ENCODE data around the gene OPCML. TPM values are rescaled to one million over a fixed set of nuclear protein-coding genes. Genes with fewer than 3 reads are reported as not detected.

OPCML gene
- polyA plus RNA-seq, 4 donors: 14.9 to 18.5 (median 15.9) TPM

DNA sequence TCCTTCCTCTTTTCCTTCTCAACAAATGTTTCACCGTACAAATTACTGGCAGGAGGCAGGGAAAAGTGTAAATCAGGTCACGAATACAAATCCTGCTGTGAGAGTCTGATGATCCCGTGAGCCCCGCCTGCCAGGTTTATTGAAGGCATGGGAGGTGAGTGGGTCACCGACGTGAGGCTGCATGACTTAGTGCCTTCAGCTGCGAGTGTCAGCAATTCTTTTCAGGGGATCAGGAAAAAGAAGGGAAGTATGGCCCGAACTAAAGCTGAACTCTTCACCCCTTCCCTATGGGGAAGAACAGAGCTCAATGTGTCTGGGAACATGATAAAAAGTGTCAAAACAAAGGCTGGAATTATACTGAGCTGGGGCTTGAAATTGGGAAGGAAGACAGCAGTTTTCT lies 166.2 kb downstream of the OPCML start:
- DNase-seq (ENCODE audit: low read depth in 4 of 4, low spot score in 3 of 4): no peak

GRCh38 chr11:133362916-133363315 lies 169.4 kb downstream of the OPCML start:
- no peak for DNase-seq (ENCODE audit: low read depth in 4 of 4, low spot score in 3 of 4)

- no peak for DNase-seq (ENCODE audit: low read depth in 4 of 4, low spot score in 3 of 4)
These were observed 170.1 kb downstream of the OPCML start for GRCh38 chr11:133362156-133362555.

DNA sequence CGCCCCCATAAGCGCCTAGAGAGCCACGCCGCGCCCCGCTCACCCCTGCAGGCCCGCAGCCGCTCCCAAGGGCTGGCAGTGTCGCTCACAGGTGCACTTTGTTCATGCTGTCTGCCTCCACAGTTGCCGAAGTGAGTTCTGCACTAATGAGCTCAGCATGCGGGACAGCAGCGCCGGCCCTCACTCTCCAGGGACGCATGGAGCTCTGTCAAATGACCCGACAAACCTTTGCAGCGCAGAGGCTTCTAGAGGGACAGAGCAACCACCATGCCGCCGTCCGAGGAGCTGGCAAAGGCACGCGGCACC lies 170.7 kb downstream of the OPCML start:
- no peak for DNase-seq (ENCODE audit: low read depth in 4 of 4, low spot score in 3 of 4)

DNA sequence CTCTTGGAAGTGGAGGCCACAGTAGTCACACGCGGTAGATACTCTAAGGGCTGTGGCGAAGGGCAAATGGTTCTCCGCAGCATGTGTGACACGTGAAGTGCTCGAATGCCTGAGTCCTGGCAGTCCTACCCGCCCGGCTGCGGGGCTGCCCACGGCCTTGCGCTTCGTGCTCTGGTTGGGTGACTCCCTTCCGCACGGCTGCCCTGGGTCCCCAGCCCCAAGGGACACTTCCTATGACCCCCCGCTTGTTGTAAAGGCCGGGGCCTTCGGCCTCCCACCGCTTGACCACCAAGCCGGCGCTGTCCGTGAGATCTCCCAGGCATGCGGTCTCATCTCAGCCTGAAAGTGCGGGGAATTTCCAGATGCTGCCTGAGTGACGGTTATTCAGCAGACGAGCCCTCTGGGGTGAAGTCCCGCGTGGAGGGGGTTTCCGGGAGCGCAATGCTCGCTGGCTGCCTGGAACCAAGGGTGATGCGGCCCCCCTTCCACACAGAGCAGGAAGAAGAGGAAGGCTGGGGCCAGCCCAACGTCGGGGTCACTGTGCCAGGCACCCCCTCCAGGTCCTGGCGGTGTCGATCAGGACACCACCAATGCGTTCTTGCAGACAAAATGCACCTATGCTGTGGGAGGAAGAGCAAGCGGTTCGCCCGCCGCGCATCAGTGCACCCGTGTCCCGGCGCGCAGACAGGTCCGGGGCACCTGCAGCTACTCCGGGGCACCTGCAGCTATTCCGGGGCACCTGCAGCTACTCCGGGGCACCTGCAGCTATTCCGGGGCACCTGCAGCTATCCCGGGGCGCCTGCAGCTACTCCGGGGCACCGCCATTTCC lies 171.2 kb downstream of the OPCML start:
- no peak for DNase-seq (ENCODE audit: low read depth in 4 of 4, low spot score in 3 of 4)

- DNase-seq (ENCODE audit: low read depth in 4 of 4, low spot score in 3 of 4): no peak
These were observed 177.2 kb downstream of the OPCML start for GRCh38 chr11:133355095-133355494.

- DNase-seq (ENCODE audit: low read depth in 4 of 4, low spot score in 3 of 4): no peak
These were observed 178.2 kb downstream of the OPCML start for GRCh38 chr11:133354069-133354468.

- DNase-seq (ENCODE audit: low read depth in 4 of 4, low spot score in 3 of 4): no peak
These were observed 182.3 kb downstream of the OPCML start for GRCh38 chr11:133350045-133350444.

DNA sequence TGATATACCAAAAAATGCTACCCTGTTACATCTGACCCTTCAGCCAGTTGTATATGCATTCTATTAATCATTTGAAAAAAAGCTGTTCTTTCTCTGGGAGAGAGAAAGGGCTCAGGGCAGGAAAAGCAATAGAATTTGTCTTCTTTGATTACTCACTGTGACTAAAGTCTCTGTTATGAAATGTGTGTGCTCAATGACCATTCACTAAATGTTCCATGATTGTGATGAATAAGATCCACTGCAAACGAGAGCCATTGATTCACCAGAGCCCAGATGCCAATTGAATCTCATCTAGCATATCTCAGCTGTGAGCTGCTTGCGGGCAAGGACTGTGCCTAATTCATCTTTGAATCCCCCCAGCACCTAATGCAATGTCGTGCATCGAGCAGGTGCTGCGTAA lies 184.3 kb downstream of the OPCML start:
- DNase-seq (ENCODE audit: low read depth in 4 of 4, low spot score in 3 of 4): no peak

DNA sequence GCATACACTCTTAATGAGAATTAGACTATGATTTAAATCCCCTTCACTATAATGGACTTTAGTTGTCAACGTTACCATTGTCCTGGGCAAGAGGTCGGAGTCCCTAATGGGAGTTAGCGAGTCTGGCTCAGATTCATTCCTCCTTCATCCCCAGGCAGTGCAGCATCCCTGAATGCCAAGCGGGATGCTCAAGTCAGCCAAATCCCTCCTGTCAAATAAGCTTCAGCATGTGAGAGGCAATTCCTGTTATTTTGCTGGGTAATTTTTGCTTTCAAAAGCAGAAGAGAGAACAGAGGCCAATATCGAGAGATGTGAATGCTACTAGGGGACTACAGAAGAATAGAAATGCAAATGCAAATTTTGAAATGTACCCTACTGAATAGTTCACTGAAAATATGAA lies 186.2 kb downstream of the OPCML start:
- DNase-seq (ENCODE audit: low read depth in 4 of 4, low spot score in 3 of 4): no peak

DNA sequence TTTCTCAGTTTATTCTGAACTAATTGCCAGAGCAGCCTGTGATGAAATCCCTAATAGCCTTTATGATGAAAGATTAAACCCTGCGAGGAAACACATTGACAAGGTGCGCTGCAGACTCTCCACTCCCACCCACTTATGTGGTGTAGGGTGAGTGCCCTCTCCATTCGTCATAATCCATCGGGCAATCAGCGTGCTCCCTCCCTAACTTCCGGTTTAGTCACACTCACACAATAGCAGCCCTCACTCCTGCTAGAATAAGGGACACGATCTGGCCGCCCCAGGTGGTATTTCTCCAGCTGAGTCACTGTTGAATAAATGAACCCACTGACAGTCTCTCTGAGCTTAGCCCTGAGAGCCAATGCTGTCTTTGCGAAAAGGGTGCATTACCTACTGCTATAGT lies 188.3 kb downstream of the OPCML start:
- no peak for DNase-seq (ENCODE audit: low read depth in 4 of 4, low spot score in 3 of 4)

DNA sequence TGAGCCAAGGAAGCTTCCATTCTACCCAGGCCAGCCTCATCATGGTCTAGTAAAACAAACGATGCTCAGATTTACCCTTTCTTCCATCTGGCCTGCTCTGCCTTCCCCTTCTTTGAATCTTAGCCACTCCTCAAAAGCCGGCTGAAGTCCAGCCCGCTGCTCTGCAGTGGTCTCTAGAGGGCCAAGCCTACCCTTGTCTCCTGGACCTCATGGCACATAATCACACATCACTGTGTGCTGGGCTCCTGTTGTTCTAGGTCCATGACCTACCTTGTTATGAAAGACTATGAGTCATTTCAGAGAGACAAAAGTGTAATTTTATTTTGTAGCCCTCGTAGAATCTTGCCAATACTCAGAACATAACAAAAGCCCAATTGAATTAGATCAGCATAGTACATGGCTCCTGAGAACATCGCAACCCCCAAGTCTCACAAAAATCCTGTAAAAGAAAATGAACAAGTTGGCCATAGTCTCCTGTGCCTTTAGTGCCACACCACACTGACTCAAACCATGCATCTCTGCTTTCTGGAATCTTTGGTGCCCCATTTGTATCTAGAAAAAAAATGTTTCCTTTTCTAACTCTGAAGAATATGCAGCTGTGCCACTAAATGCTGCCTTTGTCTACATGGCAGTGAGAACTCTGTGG lies 192.7 kb downstream of the OPCML start:
- DNase-seq (ENCODE audit: low read depth in 4 of 4, low spot score in 3 of 4): no peak

GRCh38 chr11:133338588-133338987 lies 193.7 kb downstream of the OPCML start:
- DNase-seq (ENCODE audit: low read depth in 4 of 4, low spot score in 3 of 4): no peak

DNA sequence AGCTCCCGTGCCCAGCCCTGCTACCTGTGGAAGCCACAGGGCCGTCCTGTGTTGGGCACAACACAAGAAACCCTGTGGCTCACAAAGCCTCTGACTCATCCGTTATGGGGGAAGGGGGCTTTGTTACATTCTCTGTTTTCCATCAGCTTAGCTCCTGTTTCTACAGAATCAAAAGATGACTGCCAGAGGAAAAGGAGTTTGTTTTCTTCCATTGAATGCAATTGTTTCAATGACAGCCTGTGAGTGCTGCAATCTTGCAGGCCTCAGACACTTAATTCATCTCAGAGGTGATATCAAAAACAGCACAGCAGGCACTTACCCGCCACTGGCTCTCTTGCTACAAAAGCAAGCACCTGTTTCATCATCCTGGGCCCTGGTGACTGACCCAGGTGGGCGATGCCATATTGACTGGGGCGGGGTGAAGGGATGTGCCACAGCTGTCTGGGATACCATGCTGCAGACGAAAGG lies 194.3 kb downstream of the OPCML start:
- no peak for DNase-seq (ENCODE audit: low read depth in 4 of 4, low spot score in 3 of 4)

DNA sequence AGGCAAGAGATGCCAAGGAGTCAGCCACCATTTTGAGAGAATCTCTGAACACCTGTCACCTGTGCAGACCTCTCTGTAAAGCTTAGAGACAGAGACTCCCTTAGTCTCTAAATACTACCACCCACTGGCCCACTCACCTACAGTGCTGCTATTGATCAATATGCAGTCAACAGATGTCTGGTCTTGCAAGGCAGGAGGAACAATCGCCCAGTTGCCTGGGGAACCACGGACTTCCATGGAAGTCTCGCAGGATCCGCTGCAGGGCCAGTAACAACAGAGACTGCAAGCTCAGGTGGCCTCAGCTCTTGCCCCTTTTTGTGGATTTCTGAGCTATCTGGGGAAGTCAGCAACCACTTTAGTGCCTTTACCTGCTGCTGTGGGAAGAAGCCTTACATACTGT lies 195.1 kb downstream of the OPCML start:
- no peak for DNase-seq (ENCODE audit: low read depth in 4 of 4, low spot score in 3 of 4)

GRCh38 chr11:133331031-133331430 lies 201.3 kb downstream of the OPCML start:
- DNase-seq (ENCODE audit: low read depth in 4 of 4, low spot score in 3 of 4): no peak

- no peak for DNase-seq (ENCODE audit: low read depth in 4 of 4, low spot score in 3 of 4)
These were observed 205.5 kb downstream of the OPCML start for GRCh38 chr11:133326849-133327248.

GRCh38 chr11:133326332-133326731 lies 206.0 kb downstream of the OPCML start:
- DNase-seq (ENCODE audit: low read depth in 4 of 4, low spot score in 3 of 4): no peak

DNA sequence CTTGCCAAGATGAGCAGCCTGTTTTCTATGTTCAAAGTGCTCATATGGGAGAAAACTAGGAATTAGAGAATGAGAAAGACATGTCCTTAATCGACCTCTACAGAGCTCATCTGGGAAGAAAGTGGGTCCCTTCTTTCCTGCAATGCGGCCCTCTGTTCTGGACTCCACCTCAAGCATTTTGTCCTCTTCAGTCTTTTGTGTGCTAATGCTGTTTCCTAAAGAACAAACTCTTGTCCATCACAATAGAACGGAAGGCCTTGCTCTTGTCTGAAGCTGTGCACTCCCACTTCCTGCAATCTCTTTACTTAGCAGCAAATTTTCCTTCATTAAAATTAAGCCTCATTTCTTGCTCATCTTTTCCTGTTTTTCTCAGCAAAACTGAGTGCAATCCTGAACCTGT lies 206.6 kb downstream of the OPCML start:
- DNase-seq (ENCODE audit: low read depth in 4 of 4, low spot score in 3 of 4): no peak

DNA sequence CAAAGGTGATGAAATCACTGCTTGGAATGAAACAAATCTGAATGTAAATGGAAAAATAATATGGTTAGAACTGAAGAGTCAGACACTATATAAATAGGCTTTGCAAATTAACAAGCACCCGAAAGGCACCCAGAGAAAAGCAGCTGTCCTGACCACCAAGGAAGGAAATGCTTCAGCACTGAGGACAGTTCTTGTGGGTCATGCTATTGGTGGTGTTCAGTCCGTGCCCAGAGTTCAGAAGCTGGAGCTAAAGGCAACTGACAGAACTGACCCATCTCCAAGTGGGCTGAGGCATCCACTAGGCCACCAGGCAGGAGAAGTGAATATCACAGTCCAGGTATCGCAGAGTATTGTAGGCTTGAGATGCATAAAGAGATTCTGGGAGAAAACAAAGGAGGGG lies 208.9 kb downstream of the OPCML start:
- no peak for DNase-seq (ENCODE audit: low read depth in 4 of 4, low spot score in 3 of 4)

DNA sequence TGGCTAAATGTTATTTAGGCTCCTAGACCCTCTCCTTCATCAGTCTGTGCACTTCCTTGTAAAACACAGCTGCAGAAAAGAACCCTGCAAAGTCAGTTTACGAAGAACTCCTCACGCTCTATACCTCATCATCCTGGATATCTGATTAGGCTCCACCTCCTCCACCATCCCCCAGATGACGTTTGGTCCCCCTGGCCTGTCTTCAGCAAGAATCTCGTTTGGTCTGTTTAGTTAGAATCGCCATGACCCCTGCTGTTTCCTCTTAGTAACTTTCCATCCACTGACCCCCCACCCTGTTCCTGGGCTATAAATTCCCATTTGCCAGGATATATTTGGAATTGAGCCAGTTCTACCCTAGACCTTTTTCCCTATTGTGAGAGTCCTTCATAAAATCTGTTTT lies 214.1 kb downstream of the OPCML start:
- no peak for DNase-seq (ENCODE audit: low read depth in 4 of 4, low spot score in 3 of 4)

DNA sequence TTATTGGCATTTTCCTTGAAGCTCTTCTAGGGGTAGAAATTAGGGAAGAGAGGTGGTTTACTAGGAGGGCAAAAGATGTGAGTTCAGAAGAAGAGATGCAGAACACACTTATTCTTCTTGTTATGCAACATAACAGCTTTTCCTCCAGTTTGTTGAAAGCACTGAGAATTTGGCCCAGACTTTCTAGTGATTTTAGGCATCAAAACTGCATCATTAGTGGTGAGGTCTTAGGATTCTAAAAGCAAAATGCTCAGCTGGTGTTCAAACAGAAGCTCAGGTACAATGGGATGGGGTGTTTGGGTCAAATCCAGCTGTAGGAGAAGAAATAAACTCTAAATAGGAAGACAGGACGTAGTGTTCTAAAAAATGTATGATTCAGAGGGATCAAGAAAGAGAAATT lies 221.1 kb downstream of the OPCML start:
- no peak for DNase-seq (ENCODE audit: low read depth in 4 of 4, low spot score in 3 of 4)
